CD4-positive, alpha-beta T cell (primary cell): ENCODE data around the gene SLC66A3. TPM values are rescaled to one million over a fixed set of nuclear protein-coding genes. Genes with fewer than 3 reads are reported as not detected.

Source experiments
- ATAC-seq: fragments of 200-7000 bp; cut with Tn5 transposase; one replicate; pipeline ENCODE4 v1.10.0; 2022; ENCODE audit warnings: mild to moderate bottlenecking; ENCODE audit not compliant: poor library complexity
- CTCF ChIA-PET: fragments of 350-600 bp; sonication (Branson Sonifier 250); formaldehyde crosslinking; loops from one replicate; lab custom pipeline; 2021; ENCODE audit warnings: antibody characterized with exemption, inconsistent platforms; lab: Charles Lee
- POLR2A ChIA-PET: fragments of 350-600 bp; sonication (Branson Sonifier 250); formaldehyde crosslinking; loops from one replicate; lab custom pipeline; 2021; ENCODE audit warnings: antibody characterized with exemption, inconsistent platforms; lab: Charles Lee
- DNase-seq, 14 experiments: peaks; one replicate each; pipeline ENCODE4 v3.0.0-alpha.2; 2013 to 2020; ENCODE audit warnings: mixed read lengths in 2 of 14
- H3K27ac ChIP-seq, 2 donors: one replicate each; pipeline versions ENCODE4 v1.5.1 to v1.7.0; 2013; ENCODE audit warnings: low read length in 2 of 2, low read depth in 1 of 2, mild to moderate bottlenecking in 1 of 2
- H3K27me3 ChIP-seq, 2 experiments: 1 replicate in 1 of 2; 2 replicates in 1 of 2; pipeline versions ENCODE4 v1.6.1 to v1.7.0; 2013; ENCODE audit warnings: low read length in 2 of 2, control low read depth in 1 of 2, mild to moderate bottlenecking in 1 of 2, moderate library complexity in 1 of 2; ENCODE audit not compliant: insufficient read depth in 2 of 2, control insufficient read depth in 1 of 2
- H3K36me3 ChIP-seq: one replicate; pipeline ENCODE4 v1.6.1; 2013; ENCODE audit warnings: low read length, control low read depth; ENCODE audit not compliant: insufficient read depth
- H3K4me1 ChIP-seq: one replicate; pipeline ENCODE4 v1.6.1; 2013; ENCODE audit warnings: low read length, control low read depth; ENCODE audit not compliant: insufficient read depth
- H3K4me3 ChIP-seq: one replicate; pipeline ENCODE4 v1.5.1; 2013; ENCODE audit warnings: mild to moderate bottlenecking, low read length, moderate library complexity
- H3K9me3 ChIP-seq, 2 experiments: 1 replicate in 1 of 2; 2 replicates in 1 of 2; pipeline versions ENCODE4 v1.6.1 to v1.7.0; 2013; ENCODE audit warnings: low read length in 2 of 2, mild to moderate bottlenecking in 2 of 2, control low read depth in 1 of 2, moderate library complexity in 1 of 2; ENCODE audit not compliant: control insufficient read depth in 1 of 2, insufficient read depth in 1 of 2
- H3K27ac Mint-ChIP-seq: one replicate; pipeline ENCODE4 v1.8.0; 2020; ENCODE audit warnings: mixed read lengths
- H3K27me3 Mint-ChIP-seq: one replicate; pipeline ENCODE4 v1.8.0; 2021; ENCODE audit warnings: mixed read lengths
- H3K36me3 Mint-ChIP-seq: one replicate; pipeline ENCODE4 v1.8.0; 2021; ENCODE audit warnings: low read depth, mixed read lengths
- H3K4me1 Mint-ChIP-seq: one replicate; pipeline ENCODE4 v1.8.0; 2021; ENCODE audit warnings: low read depth, mixed read lengths
- H3K4me3 Mint-ChIP-seq: one replicate; pipeline ENCODE4 v1.8.0; 2020; ENCODE audit warnings: mild to moderate bottlenecking, mixed read lengths
- H3K9me3 Mint-ChIP-seq: one replicate; pipeline ENCODE4 v1.8.0; 2020; ENCODE audit warnings: mixed read lengths
- intact Hi-C, 2 experiments: fragments of 100-400 bp; cut with DNase I in 1 of 2; cut with micrococcal nuclease in 1 of 2; formaldehyde crosslinking; loops; one replicate each; pipeline versions ENCODE4 v1.15.1 to v1.9.0; 2023 to 2025; cut with DNase I, micrococcal nuclease
- total RNA-seq, 174 experiments: library from RNA in 2 of 174; stranded (reverse) in 2 of 174; gene quantifications; one replicate each; pipeline ENCODE4 v1.2.3 and lab custom pipeline; 2021 to 2026
- TF ChIP-seq, protein P1 (sequence below): fragments of 200-600 bp; IDR thresholded peaks from one replicate; pipeline ENCODE4 v1.8.0; 2022; ENCODE audit warnings: antibody characterized with exemption, mild to moderate bottlenecking

Gene SLC66A3
- total RNA-seq, 2 experiments from 2014 or later, result 6.9 to 7.3 TPM

DNA sequence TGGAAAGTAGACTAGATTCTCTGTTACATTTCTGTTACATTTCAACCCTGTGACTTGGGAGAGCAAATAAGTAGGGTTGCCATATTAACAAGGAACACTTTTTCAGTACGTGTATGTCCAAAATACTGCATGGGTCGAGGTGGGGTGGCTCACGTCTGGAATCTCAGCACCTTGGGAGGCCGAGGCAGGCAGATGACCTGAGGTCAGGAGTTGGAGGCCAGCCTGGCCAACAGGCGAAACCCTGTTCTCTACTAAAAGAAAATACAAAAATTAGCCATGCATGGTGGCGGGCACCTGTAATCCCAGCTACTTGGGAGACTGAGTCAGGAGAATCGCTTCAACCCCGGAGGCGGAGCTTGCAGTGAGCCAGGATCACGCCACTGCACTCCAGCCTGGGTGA is 11.2 kb downstream of the SLC66A3 start:
- Mint-ChIP-seq H3K27me3 (no peaks in the 10 kb centered on the region), H3K9me3 (no peaks in the 10 kb centered on the region), H3K4me1 (no peaks in the 10 kb centered on the region), H3K36me3 (peaks cover 7% of the 10 kb centered on the region), H3K4me3 (no peak overlapping the region), H3K27ac (no peak overlapping the region)
- Histone ChIP-seq H3K36me3 (peaks cover 7% of the 10 kb centered on the region), H3K9me3 (no peaks in the 10 kb centered on the region), H3K27me3 (no peaks in the 10 kb centered on the region), H3K27ac (no peak overlapping the region), H3K4me3 (no peak overlapping the region), H3K4me1 (peaks cover 4% of the 10 kb centered on the region)
- no peak for DNase-seq
- ChIA-PET CTCF (interaction anchor here (1.0 kb wide), 1 partner anchor 34 kb away, joined by 4 read pairs; a partner anchor contains a TSS), POLR2A (no interaction called here)
- intact Hi-C loops, result no loop called here
- TF ChIP-seq, protein P1, sequence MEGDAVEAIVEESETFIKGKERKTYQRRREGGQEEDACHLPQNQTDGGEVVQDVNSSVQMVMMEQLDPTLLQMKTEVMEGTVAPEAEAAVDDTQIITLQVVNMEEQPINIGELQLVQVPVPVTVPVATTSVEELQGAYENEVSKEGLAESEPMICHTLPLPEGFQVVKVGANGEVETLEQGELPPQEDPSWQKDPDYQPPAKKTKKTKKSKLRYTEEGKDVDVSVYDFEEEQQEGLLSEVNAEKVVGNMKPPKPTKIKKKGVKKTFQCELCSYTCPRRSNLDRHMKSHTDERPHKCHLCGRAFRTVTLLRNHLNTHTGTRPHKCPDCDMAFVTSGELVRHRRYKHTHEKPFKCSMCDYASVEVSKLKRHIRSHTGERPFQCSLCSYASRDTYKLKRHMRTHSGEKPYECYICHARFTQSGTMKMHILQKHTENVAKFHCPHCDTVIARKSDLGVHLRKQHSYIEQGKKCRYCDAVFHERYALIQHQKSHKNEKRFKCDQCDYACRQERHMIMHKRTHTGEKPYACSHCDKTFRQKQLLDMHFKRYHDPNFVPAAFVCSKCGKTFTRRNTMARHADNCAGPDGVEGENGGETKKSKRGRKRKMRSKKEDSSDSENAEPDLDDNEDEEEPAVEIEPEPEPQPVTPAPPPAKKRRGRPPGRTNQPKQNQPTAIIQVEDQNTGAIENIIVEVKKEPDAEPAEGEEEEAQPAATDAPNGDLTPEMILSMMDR, result no peak
- ATAC-seq, result no peak

DNA sequence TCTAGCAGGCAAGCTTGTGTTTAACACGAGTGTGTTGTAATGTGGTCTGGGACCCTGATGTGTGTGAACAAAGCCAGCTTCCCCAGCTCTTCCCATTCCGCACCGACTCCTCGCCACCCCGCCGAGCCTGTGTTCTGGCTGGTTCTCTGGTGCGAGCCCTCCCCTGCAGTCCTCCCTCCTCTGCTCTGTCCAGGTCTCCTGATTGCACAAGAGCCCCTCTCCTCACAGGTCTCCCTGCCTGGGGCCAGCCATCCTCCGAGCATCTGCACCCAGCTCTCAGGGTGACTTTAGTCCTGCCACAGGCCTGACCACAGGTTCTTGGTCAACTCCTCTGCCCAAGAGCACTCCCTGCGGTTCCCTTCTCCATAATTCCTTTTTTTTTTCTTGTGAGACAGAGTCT is 13.2 kb downstream of the SLC66A3 start:
- no peak for ATAC-seq
- Mint-ChIP-seq H3K27me3 (no peaks in the 10 kb centered on the region), H3K27ac (no peak overlapping the region)

DNA sequence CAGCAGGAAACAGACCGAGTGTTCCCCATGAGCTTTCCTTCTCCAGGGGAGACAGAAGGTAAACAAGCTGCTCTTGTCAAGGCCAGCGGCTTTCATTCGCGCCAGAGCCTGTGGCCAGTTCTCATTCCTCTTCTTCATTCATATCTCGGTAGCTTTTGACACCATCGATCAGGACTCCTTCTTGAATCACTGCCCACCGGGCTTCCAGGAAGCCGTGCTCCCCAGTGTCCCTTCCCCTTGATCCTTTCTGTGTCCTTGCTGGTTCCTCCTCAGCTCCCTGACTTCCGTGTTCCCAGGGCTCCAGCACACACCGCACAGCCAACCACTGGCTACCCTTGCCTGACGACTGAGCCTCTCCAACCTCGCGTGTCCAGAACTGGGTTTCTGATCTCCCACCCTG is 14.1 kb downstream of the SLC66A3 start:
- no peaks in the 10 kb centered on the region for H3K36me3 Mint-ChIP-seq
- CTCF ChIA-PET, result no interaction called here
- no peak for ATAC-seq

More for the DNA sequence above, 13.2 kb downstream of the SLC66A3 start:
- ChIA-PET POLR2A (no interaction called here), CTCF (no interaction called here)
- intact Hi-C loops, result no loop called here
- H3K4me1 Mint-ChIP-seq, result no peaks in the 10 kb centered on the region
- no peak for DNase-seq
- H3K36me3 Mint-ChIP-seq, result peaks cover 7% of the 10 kb centered on the region
- Histone ChIP-seq H3K4me1 (no peaks in the 10 kb centered on the region), H3K36me3 (peaks cover 5% of the 10 kb centered on the region), H3K4me3 (no peak overlapping the region), H3K9me3 (no peaks in the 10 kb centered on the region), H3K27me3 (no peaks in the 10 kb centered on the region), H3K27ac (no peak overlapping the region)
- no peaks in the 10 kb centered on the region for H3K9me3 Mint-ChIP-seq
- H3K4me3 Mint-ChIP-seq, result no peak overlapping the region
- TF ChIP-seq, protein P1, result no peak

More for the DNA sequence above, 14.1 kb downstream of the SLC66A3 start:
- no peaks in the 10 kb centered on the region for H3K4me1 Mint-ChIP-seq
- TF ChIP-seq, protein P1, result no peak
- Histone ChIP-seq H3K36me3 (no peaks in the 10 kb centered on the region), H3K27ac (no peak overlapping the region), H3K9me3 (no peaks in the 10 kb centered on the region), H3K4me1 (no peaks in the 10 kb centered on the region), H3K4me3 (no peak overlapping the region), H3K27me3 (no peaks in the 10 kb centered on the region)
- intact Hi-C loops, result no loop called here
- no peak overlapping the region for H3K27ac Mint-ChIP-seq
- no peaks in the 10 kb centered on the region for H3K27me3 Mint-ChIP-seq
- no peak for DNase-seq
- H3K9me3 Mint-ChIP-seq, result no peaks in the 10 kb centered on the region
- POLR2A ChIA-PET, result no interaction called here
- H3K4me3 Mint-ChIP-seq, result no peak overlapping the region
